Measurements from ENCODE around the gene ADCY9.
A peak's percentile ranks its signal among the peaks of the same experiment; 100 is the strongest.
"Not testable (repeated sequence)": the region's sequence is repeated elsewhere in the genome, so short reads cannot be mapped to it uniquely, and the experiment has no call there.

The ADCY9 gene

DNA sequence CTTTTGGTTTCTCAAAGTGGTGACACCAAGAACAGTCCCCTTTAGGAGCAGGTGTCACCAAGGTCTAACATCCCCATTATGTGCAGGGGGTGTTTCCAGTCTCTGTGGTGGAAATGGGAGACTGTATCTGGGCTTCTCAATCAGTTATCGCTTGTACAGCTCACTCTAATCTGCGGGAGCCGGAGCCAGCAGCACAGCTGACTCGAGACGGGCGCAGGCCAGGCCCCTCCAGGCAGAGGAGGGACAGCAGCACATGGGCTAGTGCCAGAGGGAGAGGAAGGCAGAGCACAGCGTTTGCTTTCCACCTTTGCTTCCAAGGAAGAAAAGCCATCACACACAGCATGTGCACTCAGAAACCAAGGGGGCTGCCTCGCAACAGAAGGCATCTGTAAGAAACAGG is 144.5 kb downstream of the ADCY9 start:
- no peak for DNase-seq (ENCODE audit: low read depth)

- no peak for DNase-seq (ENCODE audit: low read depth)
Observed at GRCh38 chr16:3971261-3971660, 145.0 kb downstream of the ADCY9 start.

GRCh38 chr16:3968551-3968950 is 147.7 kb downstream of the ADCY9 start:
- DNase-seq (ENCODE audit: low read depth), result no peak

GRCh38 chr16:3966681-3967080 is 149.6 kb downstream of the ADCY9 start:
- DNase-seq (ENCODE audit: low read depth), result no peak

- DNase-seq (ENCODE audit: low read depth), result no peak
Observed at GRCh38 chr16:3965781-3966582, 150.3 kb downstream of the ADCY9 start.

DNA sequence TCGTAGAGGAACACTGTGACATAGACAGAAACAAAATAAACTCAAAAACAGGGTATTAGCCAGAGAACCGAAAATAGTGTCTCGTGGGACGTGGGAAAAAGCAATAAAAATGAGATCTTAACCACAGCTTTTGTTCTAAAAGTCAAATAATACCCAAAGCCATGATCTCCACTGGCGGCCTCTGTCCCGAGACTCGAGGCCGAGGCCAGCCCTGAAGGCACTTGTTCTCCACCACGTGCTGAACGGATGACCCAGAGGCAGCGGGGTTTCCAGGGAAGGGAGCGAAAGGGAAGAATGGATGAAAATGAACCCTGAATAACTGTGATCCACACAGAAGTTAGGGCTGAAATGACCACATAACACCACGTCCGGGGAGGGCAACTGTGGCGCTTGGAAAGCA is 150.9 kb downstream of the ADCY9 start:
- DNase-seq (ENCODE audit: low read depth), result no peak

DNA sequence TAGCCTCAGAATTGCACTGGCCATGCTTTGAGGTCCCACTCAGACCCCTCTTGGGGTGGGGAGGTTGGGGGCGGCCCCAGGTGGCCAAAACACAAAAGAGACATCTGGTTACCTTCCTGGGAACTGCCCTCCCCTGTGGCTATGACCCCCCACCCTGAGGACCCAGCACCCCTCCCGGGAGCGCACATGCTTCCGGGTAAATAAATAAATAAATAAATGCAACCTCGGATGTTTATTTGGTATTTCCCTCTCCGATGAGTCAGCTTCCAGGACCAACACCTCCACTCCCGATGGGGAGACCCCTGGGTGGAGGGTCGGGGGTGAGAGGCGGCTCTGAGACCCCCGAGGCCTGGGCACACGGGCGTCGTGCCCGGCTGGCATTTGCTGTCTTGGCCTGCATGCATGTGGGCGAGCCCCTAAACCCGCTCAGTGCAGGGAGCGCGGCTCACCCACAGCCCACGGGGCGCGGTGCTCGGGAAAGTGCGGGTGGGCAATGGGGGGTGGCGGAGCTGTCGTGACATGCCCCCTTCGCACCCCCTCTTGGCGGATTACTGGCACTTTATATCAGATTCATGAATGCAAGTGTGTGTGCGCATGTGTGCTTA is 151.5 kb downstream of the ADCY9 start:
- DNase-seq (ENCODE audit: low read depth), result no peak

- no peak for DNase-seq (ENCODE audit: low read depth)
Observed at GRCh38 chr16:3963886-3964685, 152.2 kb downstream of the ADCY9 start.

DNA sequence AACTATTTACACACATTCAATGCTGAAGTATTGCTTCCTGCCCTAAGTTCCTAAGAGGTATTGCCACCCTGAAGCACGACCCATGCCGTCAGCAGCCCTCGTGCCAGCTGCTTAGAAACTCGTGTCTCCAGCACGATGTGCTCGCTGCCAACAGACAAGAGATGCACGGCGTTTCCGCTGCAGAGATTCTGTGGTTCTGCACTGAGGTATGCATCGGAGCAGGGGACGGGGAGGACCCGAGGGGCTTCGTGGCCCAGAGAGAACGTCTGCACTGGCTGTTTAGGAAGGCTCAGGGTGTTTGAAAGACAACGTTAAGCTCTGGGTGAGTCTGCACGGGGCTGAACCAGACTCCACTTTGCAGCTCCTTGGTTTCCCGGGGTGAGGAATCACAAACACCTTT is 153.0 kb downstream of the ADCY9 start:
- DNase-seq (ENCODE audit: low read depth), result no peak

DNA sequence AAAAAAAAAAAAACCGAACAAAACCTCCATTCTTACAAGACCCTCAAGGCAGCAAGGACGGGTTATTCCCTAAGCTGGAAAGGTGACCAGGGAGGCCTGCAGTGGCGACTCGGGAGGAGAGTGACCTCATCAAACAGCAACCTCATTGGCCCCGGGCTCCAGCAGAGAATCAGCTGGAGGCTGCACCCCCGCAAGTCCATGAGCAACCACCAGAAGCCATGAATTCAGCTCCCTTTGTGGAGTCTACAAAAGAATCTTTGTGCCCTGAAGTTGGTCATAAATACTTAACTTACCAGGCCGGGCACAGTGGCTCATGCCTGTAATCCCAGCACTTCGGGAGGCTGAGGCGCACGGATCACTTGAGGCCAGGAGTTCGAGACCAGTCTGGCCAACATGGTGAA is 154.8 kb downstream of the ADCY9 start:
- no peak for DNase-seq (ENCODE audit: low read depth)

DNA sequence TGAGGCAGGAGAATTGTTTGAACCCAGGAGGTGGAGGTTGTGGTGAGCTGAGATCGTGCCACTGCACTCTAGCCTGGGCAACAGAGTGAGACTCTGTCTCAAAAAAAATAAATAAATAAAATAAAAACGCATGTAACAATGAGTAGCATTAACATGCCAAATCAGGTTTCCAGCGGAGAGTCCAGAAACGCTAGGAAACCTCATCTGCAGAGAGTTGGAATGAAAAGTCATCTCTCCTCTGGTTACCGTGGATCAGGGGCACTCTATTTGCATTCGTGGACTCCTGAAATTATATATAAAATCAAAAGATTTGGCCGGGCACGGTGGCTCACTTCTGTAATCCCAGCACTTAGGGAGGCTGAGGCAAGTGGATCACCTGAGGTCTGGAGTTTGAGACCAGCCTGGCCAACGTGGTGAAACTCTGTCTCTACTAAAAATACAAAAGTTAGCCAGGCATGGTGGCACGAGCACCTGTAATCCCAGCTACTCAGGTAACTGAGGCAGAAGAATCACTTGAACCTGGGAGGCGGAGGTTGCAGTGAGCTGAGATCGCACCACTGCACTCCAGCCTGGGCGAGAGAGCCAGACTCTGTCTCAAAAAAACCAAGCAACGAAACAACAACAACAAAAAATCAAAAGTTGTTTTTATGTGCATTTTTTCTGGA is 156.2 kb downstream of the ADCY9 start:
- DNase-seq (ENCODE audit: low read depth), result not testable (repeated sequence)

DNA sequence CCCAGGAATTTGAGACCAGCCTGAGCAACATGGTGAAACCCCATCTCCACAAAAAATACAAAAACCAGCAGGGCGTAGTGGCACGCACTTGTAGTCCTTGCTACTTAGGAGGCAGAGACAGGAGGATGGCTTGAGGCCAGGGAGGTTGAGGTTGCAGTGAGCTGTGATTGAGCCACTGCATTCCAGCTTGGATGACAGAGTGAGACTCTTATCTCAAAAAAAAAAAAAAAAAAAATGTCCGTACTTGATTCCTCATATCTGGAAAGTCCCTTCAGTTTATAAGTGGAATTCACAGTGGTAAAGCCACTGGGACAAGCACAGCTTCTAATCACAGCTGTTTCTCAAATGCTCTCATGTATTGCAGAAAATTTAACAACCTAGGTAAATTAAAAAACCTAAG is 157.1 kb downstream of the ADCY9 start:
- DNase-seq (ENCODE audit: low read depth), result no peak

DNA sequence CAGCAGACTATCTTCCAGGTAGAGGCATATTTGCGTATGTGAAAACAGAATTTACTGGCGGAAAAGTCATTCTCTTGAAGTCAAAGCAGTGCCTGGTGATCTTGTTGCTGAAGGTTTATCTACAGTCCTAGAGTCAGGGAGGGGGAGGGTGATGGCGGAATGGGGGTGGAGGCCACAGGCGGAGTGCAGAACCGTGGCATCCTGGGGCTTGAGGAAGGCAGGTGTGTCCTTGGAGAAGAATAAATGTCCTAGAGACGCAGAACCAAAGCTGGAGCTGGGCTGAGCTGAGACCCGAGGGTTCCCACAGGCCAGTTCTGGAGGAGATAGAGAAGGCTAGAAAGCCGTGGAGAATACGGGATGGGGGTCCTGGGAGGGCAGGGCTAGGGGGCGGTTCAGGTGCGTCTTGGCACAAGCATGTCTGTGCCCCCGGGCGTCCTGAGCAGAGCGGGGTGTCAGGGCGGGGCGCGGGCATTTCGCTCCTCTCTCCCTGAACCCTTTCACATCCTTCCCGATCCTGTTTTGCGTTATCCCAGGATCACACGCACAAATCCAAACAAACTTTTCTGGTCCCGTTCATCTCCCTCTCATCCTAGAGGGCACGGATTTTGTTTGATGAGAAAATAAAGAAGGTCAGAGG is 158.8 kb downstream of the ADCY9 start:
- no peak for DNase-seq (ENCODE audit: low read depth)

DNA sequence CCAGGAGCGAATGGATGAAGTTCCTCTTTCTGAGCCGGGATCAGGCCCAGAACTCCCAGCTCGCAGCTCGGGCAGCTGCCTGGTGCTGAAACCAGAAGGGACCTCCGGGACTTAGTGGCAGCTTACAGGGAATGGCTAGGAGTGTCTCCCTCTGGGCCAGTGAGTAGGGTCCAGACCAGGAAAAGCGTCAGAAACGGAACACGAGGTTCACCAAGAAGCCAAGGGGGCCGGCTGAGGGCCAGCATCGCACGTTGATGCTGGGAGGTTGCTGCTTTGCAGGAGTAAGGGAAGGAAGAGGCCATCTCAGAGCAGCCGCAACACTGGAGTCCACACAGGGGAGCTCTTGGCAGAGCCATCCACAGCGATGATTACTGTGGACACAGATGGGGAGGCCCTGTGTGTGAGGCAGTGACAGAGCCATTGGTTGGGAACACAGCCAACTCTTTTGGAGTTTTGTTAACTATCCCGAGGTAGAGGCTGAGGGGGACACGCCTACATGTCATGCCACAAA is 161.8 kb downstream of the ADCY9 start:
- DNase-seq (ENCODE audit: low read depth), result no peak

GRCh38 chr16:3953728-3954410 is 162.4 kb downstream of the ADCY9 start:
- DNase-seq (ENCODE audit: low read depth), result no peak

GRCh38 chr16:3952737-3953131 is 163.5 kb downstream of the ADCY9 start:
- peak; percentile 87 for DNase-seq (ENCODE audit: low read depth)

- peak; percentile 69 for DNase-seq (ENCODE audit: low read depth)
Observed at GRCh38 chr16:3951861-3952736, 164.1 kb downstream of the ADCY9 start.

- DNase-seq (ENCODE audit: low read depth), result not testable (repeated sequence)
Observed at GRCh38 chr16:3951380-3951779, 164.9 kb downstream of the ADCY9 start.

GRCh38 chr16:3950343-3951193 is 165.7 kb downstream of the ADCY9 start:
- peak; percentile 98 for DNase-seq (ENCODE audit: low read depth)

All from fibroblast of the conjunctiva (primary cell).